Neural progenitor cell (in vitro differentiated cells): ENCODE results near the gene MPZL3.

ENCODE experiments used
- EZH2phosphoT487 ChIP-seq: fragments of 200-600 bp; sonication (generic); IDR thresholded peaks from 2 replicates; pipeline ENCODE4 v1.6.1; 2017; ENCODE audit warnings: antibody characterized with exemption
- TF ChIP-seq, protein P1 (sequence below): fragments of 200-600 bp; sonication (generic); IDR thresholded peaks from 2 replicates; pipeline ENCODE4 v1.5.1; 2017; ENCODE audit warnings: antibody characterized with exemption, mild to moderate bottlenecking

DNA sequence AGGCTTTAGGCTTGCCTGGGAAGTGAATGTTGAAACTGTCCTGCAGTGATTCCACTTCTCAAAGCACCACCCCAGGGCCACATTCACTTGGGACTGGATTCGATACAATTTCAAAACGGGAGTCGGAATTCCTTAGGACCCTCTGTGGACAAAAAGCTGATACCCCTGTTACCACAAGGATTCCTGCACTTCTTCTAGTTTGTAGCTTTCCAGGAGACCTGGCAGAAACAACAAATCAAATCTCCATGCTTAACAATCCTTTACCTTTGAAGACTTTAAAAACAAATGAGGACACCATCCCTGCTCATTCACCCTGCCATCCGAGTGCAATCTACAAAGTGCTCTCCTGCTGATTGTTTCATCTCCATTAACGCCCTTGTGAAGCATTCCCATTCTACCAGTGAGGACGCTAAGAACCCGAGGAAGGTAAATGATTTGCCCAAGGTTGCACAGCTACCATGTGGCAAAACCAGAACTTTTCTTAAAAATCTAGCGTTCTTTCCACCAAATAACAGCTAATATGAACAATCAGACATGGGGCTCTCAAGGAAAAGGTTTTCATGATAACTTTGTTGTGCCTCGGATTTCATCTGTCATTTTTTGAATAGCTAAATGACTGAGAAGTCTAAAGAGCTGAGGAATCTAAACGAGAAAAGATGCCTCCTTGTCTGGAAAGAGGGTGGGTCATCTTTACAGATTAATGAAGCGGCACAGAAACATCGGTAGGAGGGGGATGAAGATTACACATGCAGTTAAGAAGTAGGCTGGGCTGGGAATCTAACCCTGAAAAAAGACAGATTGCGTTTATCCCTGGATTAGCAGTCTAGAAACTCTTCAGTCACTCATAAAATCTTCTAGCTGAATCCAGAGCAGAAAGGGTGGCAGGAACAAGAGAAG lies 12.7 kb upstream of the MPZL3 start:
- TF ChIP-seq, protein P1, sequence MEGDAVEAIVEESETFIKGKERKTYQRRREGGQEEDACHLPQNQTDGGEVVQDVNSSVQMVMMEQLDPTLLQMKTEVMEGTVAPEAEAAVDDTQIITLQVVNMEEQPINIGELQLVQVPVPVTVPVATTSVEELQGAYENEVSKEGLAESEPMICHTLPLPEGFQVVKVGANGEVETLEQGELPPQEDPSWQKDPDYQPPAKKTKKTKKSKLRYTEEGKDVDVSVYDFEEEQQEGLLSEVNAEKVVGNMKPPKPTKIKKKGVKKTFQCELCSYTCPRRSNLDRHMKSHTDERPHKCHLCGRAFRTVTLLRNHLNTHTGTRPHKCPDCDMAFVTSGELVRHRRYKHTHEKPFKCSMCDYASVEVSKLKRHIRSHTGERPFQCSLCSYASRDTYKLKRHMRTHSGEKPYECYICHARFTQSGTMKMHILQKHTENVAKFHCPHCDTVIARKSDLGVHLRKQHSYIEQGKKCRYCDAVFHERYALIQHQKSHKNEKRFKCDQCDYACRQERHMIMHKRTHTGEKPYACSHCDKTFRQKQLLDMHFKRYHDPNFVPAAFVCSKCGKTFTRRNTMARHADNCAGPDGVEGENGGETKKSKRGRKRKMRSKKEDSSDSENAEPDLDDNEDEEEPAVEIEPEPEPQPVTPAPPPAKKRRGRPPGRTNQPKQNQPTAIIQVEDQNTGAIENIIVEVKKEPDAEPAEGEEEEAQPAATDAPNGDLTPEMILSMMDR, result no peak
- TF ChIP-seq EZH2phosphoT487, result peak; percentile 27
